ACC112 (cell line): Measurements from ENCODE around the gene CTLA4.

Experiments used
- H2AFZ ChIP-seq: fragments of 200-600 bp; sonication (generic); one replicate; pipeline ENCODE4 v1.6.0; 2017; ENCODE audit warnings: antibody characterized with exemption, low read length; ENCODE audit not compliant: unreplicated experiment
- H3K27ac ChIP-seq: fragments of 200-600 bp; sonication (generic); 2 replicates; pipeline ENCODE4 v1.5.1; 2014; ENCODE audit warnings: low read depth, mild to moderate bottlenecking, antibody characterized with exemption, low read length, moderate library complexity
- H3K27me3 ChIP-seq: fragments of 200-600 bp; sonication (generic); 2 replicates; pipeline ENCODE4 v1.6.1; 2014; ENCODE audit warnings: mild to moderate bottlenecking, antibody characterized with exemption, low read length, moderate library complexity, mixed read lengths; ENCODE audit not compliant: insufficient read depth
- H3K36me3 ChIP-seq: fragments of 200-600 bp; sonication (generic); 2 replicates; pipeline ENCODE4 v1.6.1; 2016; ENCODE audit warnings: mild to moderate bottlenecking, antibody characterized with exemption, low read length, moderate library complexity, mixed read lengths; ENCODE audit not compliant: insufficient read depth
- H3K4me1 ChIP-seq: fragments of 200-600 bp; sonication (generic); one replicate; pipeline ENCODE4 v1.6.1; 2016; ENCODE audit warnings: low read length, mixed read lengths; ENCODE audit not compliant: insufficient read depth, unreplicated experiment, control insufficient read depth
- H3K4me3 ChIP-seq: fragments of 200-600 bp; sonication (generic); 2 replicates; pipeline ENCODE4 v1.5.1; 2014; ENCODE audit warnings: mild to moderate bottlenecking, low read depth, low read length
- H3K79me2 ChIP-seq: fragments of 200-600 bp; sonication (generic); one replicate; pipeline ENCODE4 v1.6.0; 2016; ENCODE audit warnings: low read length; ENCODE audit not compliant: control insufficient read depth, unreplicated experiment, insufficient read depth

Gene CTLA4

DNA sequence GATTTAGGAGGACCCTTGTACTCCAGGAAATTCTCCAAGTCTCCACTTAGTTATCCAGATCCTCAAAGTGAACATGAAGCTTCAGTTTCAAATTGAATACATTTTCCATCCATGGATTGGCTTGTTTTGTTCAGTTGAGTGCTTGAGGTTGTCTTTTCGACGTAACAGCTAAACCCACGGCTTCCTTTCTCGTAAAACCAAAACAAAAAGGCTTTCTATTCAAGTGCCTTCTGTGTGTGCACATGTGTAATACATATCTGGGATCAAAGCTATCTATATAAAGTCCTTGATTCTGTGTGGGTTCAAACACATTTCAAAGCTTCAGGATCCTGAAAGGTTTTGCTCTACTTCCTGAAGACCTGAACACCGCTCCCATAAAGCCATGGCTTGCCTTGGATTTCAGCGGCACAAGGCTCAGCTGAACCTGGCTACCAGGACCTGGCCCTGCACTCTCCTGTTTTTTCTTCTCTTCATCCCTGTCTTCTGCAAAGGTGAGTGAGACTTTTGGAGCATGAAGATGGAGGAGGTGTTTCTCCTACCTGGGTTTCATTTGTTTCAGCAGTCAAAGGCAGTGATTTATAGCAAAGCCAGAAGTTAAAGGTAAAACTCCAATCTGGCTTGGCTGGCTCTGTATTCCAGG is at the start of gene CTLA4:
Gene CTLA4 (plus strand): TSS at position 211 of the 640 bp plus-strand sequence. CDS start 172 bp downstream, at position 383.
- no peaks in the 10 kb centered on the region for H3K36me3 ChIP-seq
- H3K79me2 ChIP-seq: no peaks in the 10 kb centered on the region
- no peak within 1 kb of the TSS for H3K27ac ChIP-seq
- H2AFZ ChIP-seq: no peak within 1 kb of the TSS
- H3K4me3 ChIP-seq: no peak within 1 kb of the TSS
- no peaks in the 10 kb centered on the region for H3K4me1 ChIP-seq
- peaks cover 59% of the 10 kb centered on the region for H3K27me3 ChIP-seq

GRCh38 chr2:203818656-203819055 is 48.9 kb upstream of the CTLA4 start:
- Histone ChIP-seq H3K4me3 (no peak overlapping the region), H3K79me2 (no peaks in the 10 kb centered on the region), H3K36me3 (no peaks in the 10 kb centered on the region)

GRCh38 chr2:203819434-203820133 is 48.0 kb upstream of the CTLA4 start:
- Histone ChIP-seq H3K27me3 (no peaks in the 10 kb centered on the region), H3K79me2 (no peaks in the 10 kb centered on the region), H3K36me3 (no peaks in the 10 kb centered on the region), H3K27ac (no peak overlapping the region), H3K4me3 (no peak overlapping the region), H2AFZ (no peak overlapping the region), H3K4me1 (peaks cover 4% of the 10 kb centered on the region)

More at GRCh38 chr2:203818656-203819055, 48.9 kb upstream of the CTLA4 start:
- Histone ChIP-seq H2AFZ (no peak overlapping the region), H3K4me1 (peaks cover 4% of the 10 kb centered on the region), H3K27me3 (no peaks in the 10 kb centered on the region), H3K27ac (no peak overlapping the region)

DNA sequence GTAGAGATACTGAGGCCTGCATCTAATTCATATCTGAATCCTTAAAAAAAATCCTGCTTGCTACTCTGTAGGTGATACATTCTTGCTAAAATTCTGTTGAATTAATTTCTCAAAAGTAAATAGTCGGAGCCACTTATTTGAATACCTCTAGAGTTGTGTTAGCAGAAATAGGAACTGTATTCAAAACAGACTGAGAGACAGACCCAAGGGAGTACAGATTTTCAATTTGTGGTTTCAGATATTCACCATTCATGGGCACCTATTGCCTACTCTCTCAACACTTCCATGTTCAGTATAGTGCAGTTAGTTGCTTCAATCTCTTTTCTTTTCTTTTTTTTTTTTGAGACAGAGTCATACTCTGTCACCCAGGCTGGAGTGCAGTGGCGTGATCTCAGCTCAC is 46.6 kb upstream of the CTLA4 start:
- Histone ChIP-seq H3K4me3 (no peak overlapping the region), H3K36me3 (no peaks in the 10 kb centered on the region), H3K4me1 (no peaks in the 10 kb centered on the region), H3K27ac (no peak overlapping the region), H3K27me3 (no peaks in the 10 kb centered on the region), H2AFZ (no peak overlapping the region), H3K79me2 (no peaks in the 10 kb centered on the region)

GRCh38 chr2:203822240-203822639 is 45.3 kb upstream of the CTLA4 start:
- Histone ChIP-seq H3K79me2 (no peaks in the 10 kb centered on the region), H3K27ac (no peak overlapping the region), H3K36me3 (no peaks in the 10 kb centered on the region), H3K4me1 (no peaks in the 10 kb centered on the region), H2AFZ (no peak overlapping the region), H3K27me3 (no peaks in the 10 kb centered on the region), H3K4me3 (no peak overlapping the region)

GRCh38 chr2:203823173-203823572 is 44.4 kb upstream of the CTLA4 start:
- H3K36me3 ChIP-seq: no peaks in the 10 kb centered on the region
- H3K27ac ChIP-seq: no peak overlapping the region
- no peaks in the 10 kb centered on the region for H3K4me1 ChIP-seq
- no peaks in the 10 kb centered on the region for H3K79me2 ChIP-seq
- no peak overlapping the region for H2AFZ ChIP-seq
- no peak overlapping the region for H3K4me3 ChIP-seq
- no peaks in the 10 kb centered on the region for H3K27me3 ChIP-seq

DNA sequence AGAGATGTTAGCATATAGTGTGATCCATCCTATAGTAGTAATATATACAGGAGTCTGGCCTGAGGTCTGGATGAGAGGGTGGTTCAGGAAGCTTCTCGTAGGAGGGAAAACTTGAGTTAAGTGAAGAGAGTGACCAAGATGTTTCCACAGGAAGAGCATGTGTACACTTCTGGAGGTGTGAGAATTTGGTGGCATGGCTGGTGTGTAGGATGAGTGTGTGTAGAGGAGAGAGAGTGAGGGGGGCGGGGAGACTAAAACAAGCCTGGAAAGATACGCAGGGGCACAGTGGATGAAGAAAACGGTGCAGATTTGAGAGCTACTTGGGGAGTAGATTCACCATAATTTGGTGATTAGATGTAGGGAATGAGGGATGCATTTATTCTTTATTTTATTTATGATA is 43.5 kb upstream of the CTLA4 start:
- Histone ChIP-seq H3K4me1 (no peaks in the 10 kb centered on the region), H3K27ac (no peak overlapping the region), H3K79me2 (no peaks in the 10 kb centered on the region), H3K36me3 (no peaks in the 10 kb centered on the region), H3K27me3 (no peaks in the 10 kb centered on the region), H3K4me3 (no peak overlapping the region), H2AFZ (no peak overlapping the region)

DNA sequence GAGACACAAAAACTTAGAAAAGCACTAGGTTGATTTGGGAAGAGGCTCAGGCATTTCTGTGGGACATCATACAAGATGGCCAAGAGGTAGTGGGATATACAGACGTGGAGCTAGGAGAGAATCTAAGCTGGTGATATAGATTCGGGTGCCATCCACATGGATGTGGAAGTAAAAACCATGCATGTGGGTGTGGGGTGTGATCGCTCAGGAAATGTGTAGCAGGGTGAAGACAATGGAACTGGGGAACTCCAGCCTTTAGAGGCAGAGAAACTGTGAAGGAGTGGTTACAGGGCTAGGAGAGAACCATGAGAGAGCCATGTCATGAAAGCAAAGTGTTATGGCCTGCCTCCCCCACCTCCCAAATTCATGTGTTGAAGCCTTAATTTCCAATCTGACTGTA is 43.0 kb upstream of the CTLA4 start:
- H3K27ac ChIP-seq: no peak overlapping the region
- H3K27me3 ChIP-seq: no peaks in the 10 kb centered on the region

GRCh38 chr2:203826704-203827103 is 40.9 kb upstream of the CTLA4 start:
- Histone ChIP-seq H3K36me3 (no peaks in the 10 kb centered on the region), H3K79me2 (no peaks in the 10 kb centered on the region), H3K4me1 (no peaks in the 10 kb centered on the region), H3K27ac (no peak overlapping the region), H2AFZ (no peak overlapping the region), H3K27me3 (no peaks in the 10 kb centered on the region), H3K4me3 (no peak overlapping the region)

More for the DNA sequence above, 43.0 kb upstream of the CTLA4 start:
- no peaks in the 10 kb centered on the region for H3K4me1 ChIP-seq
- H3K79me2 ChIP-seq: no peaks in the 10 kb centered on the region
- no peak overlapping the region for H2AFZ ChIP-seq
- H3K36me3 ChIP-seq: no peaks in the 10 kb centered on the region
- H3K4me3 ChIP-seq: no peak overlapping the region

DNA sequence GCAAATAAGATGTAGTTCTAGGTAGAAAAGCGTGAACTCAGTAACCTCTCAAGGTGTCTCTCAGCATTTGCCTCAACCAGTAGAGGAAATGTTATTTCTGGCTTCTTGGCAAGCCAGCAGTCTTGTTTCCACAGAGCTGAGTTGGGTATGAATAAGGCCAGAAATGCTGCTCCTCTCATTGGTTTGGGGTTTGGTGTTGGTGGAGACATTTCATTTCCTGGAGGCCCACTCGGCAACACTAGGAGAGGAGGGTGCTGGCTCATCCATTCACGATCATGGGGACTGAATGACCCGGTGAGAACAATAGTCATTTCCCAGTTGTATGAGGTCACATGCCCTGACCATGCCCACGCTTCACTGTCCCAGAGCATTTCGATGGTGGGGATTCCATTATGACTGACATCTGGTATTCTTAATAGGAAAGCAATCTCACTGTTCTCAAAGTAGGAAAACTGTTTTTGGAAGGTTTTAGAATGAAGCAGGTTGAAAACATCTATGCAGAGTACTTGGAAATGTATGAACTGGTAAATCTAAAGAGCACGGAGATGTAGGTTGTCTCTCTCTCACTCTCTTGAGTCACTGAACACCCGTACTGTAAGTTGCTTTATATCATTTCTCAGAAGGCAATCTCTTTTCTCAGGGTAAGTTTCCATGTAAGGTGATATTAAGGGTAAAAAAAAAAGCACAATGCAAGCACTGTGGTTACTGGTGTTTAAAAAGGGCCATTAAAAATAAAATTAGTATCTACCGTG is 37.1 kb upstream of the CTLA4 start:
- Histone ChIP-seq H3K79me2 (no peaks in the 10 kb centered on the region), H3K36me3 (no peaks in the 10 kb centered on the region), H3K4me1 (no peaks in the 10 kb centered on the region), H3K27ac (no peak overlapping the region), H3K27me3 (no peaks in the 10 kb centered on the region; the same call in 1 of the 2 replicates), H2AFZ (no peak overlapping the region), H3K4me3 (no peak overlapping the region)
